Measurements from ENCODE around the gene CD4.

Gene CD4

DNA sequence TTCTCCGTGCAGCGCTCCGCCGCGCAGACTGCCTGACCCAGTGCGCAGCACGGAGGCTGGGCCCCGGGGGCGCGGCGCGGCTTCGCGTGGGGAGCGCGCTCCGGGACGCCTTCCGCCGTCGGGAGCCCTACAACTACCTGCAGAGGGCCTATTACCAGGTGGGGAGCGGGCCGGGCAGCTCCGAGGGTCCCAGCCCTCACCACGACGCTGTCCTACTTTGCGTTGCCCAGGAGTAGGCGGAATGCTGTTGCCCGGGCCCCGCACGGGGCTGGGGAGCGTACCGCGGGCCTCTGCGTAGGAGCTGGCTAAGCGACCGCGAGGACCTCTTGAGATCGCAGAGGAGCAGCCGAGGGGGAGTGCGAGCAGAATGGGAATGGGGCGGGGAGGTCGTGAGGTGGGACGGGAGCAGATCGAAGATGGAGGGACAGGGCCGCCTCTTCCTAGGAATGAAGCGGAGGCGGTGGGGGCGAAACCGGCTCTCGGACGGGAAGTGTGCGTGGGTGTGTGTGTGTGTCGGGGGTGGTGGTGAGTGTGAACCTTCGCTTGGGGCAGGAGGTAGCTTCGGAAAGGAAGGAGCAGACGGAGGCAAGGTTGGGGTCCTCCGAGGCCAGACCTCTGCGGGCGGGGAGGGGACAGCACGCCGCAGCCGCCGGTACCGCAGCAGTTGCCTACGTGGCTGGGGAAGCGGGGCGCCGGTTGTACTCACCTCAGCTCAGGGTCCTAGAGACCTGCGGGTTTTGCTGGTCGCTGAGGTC lies 39.6 kb downstream of the CD4 start:
- DNase-seq (ENCODE audit: low read depth): no peak

DNA sequence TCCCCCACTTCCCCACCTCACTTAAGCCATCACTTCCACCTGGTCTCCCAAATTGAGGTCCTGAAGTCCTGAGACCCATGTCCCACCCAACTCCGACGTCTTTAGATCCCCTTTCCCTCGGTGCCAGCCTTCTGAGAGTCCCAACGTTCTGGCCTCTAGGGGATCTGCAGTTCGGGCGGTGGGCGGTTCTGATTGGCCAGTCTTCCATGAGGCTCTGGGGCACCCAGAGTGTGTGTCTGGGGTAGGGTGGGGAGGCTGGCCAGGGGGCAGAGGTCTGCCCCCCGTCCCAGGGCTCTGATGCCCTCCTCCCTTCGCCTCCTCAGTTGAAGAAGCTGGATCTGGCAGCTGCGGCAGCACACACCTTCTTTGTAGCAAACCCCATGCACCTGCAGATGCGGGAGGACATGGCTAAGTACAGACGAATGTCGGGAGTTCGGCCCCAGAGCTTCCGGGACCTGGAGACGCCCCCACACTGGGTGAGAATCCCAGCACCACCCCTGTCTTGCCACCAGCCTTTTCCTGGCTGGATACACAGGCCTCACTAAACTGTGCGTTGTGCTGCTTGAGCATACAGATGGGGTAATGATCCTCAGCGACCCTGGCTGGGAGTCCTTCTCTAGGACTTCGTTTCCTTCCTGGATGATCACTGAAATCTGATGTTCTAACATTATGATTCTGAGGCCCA lies 40.4 kb downstream of the CD4 start:
- no peak for DNase-seq (ENCODE audit: low read depth)

DNA sequence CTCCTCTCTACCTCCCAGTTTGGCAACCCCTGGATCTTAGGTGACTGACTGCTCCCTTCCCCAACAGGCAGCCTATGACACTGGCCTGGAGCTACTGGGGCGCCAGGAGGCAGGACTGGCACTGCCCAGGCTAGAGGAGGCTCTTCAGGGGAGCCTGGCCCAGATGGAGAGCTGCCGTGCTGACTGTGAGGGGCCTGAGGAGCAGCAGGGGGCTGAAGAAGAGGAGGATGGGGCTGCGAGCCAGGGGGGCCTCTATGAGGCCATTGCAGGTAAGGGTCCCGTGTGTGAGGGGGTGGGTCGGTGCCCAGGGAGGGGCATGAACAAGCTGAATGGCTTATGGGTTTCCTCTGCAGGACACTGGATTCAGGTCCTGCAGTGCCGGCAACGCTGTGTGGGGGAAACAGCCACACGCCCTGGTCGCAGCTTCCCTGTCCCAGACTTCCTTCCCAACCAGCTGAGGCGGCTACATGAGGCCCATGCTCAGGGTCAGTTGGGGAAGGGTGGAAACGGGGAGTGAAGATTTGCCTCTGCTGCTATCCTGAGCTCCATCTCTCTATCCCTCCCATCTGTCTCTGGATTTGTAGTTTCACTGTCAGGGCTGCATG lies 41.1 kb downstream of the CD4 start:
- no peak for DNase-seq (ENCODE audit: low read depth)

DNA sequence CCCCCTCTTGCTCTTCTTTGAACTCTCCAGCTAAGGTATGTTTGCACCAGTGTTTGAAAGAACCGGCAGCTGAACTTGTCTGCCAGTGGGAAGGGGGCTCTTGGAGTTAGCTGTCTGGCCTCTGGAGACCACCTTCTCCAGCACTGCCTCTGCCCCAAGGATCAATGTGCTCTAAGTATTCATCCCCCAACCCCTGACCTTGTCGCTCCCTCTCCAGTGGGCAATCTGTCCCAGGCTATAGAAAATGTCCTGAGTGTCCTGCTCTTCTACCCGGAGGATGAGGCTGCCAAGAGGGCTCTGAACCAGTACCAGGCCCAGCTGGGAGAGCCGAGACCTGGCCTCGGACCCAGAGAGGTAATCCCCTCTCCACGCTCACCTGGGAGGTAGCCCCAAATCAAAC lies 41.7 kb downstream of the CD4 start:
- no peak for DNase-seq (ENCODE audit: low read depth)

DNA sequence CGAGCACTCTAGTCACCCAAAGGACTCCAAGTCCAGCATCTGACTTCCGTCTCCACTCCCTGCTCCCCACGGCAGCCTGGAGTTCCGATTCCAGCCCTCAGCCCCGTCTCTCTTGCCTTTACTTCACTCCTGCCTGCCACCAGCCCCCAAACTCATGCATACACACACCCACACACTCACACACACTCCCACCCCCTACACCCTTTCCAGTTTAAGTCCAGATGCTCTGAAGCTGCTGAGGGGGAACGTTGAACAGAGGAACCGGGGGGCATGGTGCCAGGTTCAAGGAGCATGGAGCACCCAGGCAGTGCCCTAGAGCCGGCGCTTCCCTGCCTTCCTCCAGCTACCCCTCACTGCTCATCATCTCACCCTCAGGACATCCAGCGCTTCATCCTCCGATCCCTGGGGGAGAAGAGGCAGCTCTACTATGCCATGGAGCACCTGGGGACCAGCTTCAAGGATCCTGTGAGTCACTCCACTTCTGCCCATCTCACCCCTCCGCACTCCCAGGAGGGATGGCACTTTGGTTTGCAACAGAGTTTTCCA lies 42.2 kb downstream of the CD4 start:
- DNase-seq (ENCODE audit: low read depth): no peak

DNA sequence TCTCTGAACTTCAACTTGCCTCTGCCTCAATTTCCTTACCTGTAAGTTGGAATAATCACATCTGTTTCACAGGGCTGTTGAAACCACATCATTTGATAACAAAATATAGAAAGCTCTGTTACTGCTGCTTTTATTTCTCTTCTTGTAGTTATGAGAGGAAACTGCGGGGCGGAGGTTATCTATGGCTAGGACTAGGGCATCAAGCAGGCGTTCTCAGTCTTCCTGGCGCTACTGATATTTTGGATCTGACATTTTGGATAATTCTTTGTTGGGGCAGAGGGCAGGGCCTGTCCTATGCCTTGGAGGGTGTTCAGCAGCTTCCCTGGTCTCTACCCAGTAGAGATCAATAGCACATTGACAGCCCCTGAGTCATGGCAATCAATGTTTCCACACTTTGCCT lies 42.8 kb downstream of the CD4 start:
- DNase-seq (ENCODE audit: low read depth): no peak

DNA sequence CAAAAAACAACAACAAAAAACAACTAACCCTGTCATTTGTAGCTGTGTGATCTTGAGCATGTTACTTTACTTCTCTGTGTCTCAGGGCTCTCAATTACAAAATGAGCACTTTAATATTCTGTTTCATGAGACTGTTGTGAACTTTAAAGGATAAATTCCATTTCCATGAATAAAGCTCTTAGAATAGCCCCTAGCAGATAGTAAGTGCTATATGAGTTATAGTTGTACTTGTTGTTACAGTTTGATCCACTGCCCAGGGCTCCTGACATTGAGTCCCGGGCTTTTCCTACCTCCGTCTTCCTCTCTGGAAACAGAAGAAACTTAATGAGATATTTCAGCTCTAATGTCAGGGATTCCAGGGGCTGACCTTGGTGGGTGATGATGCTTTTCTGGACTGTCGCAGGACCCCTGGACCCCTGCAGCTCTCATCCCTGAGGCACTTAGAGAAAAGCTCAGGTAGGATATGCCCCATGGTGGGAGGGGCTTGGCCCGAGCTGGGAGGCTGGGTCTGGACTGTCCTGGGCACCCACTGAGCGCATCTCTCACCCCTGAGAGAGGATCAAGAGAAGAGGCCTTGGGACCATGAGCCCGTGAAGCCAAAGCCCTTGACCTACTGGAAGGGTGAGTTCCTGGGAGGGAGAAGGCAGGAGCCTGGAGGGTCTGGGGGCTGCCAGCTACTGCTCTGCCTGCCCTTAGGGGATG lies 44.0 kb downstream of the CD4 start:
- DNase-seq (ENCODE audit: low read depth): no peak

DNA sequence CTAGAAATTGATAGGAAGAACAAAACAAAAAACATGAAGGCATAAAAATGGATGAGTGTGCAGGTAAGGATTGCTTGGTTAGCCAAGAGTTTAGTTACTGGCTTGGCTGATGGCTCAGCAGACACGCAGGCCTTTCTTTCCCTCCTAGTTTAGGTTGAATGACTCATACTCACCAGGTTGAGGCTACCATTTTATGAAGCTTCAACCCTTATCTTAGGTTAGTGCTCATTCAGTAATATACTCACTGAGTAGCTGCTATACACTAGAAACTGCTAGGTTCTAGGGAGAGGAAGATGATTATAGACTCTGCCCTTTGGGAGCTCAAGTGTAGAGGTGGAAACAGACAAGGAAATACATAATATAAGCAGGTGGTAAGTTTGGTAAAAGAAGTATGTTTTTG lies 44.9 kb downstream of the CD4 start:
- no peak for DNase-seq (ENCODE audit: low read depth)

DNA sequence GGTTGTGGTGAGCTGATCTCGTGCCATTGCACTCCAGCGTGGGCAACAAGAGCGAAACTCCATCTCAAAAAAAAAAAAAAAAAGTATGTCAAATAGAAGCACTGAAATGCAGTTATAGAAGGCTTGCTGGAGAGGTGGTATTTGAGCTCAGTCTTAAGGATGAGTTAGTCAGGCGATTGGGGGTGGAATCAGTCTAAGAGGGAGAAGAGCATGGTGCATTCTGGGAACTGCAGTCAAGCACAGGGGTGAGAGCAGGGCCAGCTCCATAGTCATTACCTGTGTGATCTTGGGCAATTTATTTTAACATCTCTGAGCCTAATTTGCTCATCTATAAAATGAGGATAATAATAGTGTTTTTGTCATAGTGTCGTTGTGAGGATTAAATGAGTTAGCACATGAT lies 45.5 kb downstream of the CD4 start:
- no peak for DNase-seq (ENCODE audit: low read depth)

DNA sequence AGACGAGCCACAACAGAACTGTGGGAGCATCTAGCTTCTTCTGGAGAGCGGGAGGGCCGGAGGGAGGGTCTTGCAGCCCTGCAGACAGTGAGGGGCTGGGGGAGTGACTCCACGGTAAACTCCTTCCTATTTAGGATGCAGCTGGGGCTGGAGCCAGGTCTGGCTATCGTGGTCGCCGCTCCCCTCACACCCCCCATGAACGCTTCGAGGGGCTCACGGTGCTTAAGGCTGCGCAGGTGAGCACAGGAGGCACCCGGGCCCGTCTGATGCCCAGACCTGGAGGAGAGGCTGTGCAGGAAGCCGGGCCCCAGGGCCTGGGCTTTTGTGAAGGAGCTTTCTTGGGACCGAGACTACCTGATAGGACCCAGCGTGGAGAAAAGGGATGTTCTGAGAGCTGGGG lies 47.5 kb downstream of the CD4 start:
- DNase-seq (ENCODE audit: low read depth): no peak

DNA sequence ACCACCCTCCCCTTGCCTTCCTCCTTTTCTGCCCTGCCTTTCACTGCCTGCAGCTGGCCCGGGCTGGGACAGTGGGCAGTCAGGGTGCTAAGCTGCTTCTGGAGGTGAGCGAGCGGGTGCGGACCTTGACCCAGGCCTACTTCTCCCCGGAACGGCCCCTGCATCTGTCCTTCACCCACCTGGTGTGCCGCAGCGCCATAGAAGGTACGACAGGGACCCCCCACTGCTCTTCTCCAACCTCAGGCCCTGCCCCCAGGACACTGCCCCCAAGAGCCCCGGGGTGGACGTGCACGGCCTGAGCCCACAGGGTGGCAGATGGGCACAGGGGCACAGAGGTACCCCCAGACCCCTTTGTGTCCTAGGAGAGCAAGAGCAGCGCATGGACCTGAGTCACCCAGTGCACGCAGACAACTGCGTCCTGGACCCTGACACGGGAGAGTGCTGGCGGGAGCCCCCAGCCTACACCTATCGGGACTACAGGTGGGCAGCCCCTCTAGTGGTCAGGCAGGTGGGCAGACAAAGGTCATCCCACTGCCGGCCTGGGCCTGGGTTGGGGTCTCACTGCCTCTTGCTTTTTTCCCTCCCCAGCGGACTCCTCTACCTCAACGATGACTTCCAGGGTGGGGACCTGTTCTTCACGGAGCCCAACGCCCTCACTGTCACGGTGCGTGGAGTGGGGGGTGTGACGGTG lies 48.2 kb downstream of the CD4 start:
- no peak for DNase-seq (ENCODE audit: low read depth)

DNA sequence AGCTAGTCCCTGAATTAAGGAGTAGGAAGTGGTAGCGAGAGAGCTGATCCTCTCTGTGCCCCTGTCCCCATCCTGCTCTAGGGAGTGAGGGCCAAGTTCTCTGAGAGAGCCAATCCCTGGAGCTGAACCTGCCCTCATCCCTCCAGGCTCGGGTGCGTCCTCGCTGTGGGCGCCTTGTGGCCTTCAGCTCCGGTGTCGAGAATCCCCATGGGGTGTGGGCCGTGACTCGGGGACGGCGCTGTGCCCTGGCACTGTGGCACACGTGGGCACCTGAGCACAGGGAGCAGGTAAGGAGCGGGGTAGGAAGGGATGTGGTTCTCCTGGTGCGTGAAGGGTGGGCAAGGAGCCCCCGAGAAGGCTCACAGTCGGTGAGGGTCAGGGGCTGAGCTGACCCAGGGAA lies 49.5 kb downstream of the CD4 start:
- DNase-seq (ENCODE audit: low read depth): no peak

DNA sequence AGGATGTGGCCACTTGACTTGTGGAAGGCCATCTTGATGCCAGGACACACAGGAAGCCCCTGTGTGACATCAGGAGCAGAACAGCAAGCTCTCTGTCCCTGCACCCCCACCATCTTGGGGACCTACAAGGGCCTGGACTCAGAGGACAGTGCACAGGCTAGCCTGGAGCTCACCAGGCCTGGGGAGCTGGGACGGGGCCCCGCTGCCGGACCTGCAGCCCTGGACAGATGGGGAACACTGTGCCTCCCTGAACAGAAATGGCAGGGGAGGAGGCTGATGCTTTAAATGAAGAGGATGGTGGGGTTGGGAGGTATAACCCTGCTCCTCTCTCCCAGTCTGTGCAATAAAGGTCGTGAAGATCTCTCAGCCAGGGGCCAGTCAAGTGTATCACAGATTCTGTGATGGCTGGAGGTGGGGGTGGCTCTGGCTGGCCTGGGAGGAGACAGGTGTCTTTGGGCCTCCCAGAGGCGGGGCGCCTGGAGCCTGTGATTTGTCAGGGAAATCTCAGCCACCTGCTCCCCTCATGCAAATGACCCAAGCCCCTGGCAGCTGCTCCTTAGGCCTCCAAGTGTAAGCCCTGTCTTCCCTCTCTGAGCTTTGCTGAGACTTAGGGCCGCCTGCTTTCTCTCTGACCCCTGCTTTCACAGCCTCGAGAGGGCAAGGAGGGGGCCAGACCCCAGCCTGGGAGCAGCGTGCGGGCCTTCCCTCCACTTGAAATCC lies 50.3 kb downstream of the CD4 start:
- DNase-seq (ENCODE audit: low read depth): no peak

DNA sequence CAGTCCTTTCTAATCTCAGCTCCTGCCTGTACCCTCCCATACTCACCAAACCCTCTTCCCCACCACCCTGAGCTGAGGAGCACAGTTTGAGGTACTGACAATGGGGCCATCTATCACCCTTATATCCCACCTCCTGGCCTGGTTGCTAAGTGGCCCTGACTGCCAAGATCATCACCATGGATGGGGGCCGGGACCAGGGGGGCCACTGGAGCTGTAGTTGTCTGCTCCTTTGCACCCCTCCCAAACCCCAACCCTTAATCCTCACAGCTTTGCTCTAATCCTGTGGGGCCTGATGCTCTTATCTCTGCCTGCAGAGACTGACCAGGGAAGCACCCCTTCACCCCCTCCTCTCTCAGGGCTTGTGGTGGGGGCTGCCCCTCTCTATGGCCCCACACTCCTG lies 51.0 kb downstream of the CD4 start:
- DNase-seq (ENCODE audit: low read depth): no peak

DNA sequence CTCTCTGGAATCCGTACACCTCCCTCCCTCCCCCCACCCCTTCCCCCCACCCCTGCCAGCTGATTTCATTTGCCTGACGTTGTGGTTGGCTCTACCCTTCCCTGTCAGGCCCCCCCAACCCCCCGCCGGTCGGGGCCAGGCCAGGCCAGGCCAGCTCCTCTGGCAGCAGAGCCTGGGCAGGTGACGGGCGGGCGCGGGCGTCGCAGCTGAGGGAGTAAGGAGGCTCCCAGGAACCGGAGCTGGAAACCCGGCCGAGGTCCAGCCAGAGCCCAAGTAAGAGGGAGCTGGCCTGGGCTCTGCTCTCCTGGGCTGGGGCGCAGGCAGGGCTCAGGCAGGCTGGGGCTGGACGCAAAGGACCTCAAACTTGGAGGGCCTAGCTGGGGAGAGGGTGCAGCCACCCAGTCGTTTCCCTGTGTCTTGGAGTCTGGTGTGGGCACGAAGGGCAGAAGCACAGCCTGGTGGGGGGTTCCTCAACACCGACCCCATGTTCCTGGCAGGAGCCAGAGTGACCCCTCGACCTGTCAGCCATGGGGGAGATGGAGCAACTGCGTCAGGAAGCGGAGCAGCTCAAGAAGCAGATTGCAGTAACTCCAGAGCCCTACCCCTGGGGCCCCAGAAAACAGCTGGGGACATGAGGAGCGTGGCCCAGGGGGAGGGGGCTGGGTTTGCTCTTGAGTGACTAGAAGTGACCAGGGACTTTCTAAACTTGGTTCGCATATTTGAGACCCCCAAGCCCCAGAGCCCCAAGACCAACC lies 51.6 kb downstream of the CD4 start, which contains the start of gene GNB3:
GNB3 (plus strand) TSS at position 165 of the 755 bp plus-strand sequence; CDS start at position 528, 363 bp downstream.
- no peak for DNase-seq (ENCODE audit: low read depth)

DNA sequence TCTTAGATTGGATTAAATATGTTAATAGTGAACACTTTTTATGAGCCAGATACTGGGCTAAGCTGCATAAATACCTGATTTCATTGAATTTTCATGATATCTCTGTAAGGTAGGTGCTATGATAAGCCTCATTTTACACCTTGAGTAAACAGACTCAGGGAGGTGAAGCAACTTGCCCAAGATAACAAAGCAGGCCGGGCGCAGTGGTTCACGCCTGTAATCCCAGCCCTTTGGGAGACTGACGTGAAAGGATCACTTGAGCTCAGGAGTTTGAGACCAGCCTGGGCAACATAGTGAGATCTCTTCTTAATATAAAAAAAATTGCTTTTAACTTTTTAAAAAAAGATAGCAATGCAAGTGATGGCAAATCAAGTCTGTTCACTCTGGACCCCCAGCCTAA lies 52.7 kb downstream of the CD4 start:
- DNase-seq (ENCODE audit: low read depth): no peak

DNA sequence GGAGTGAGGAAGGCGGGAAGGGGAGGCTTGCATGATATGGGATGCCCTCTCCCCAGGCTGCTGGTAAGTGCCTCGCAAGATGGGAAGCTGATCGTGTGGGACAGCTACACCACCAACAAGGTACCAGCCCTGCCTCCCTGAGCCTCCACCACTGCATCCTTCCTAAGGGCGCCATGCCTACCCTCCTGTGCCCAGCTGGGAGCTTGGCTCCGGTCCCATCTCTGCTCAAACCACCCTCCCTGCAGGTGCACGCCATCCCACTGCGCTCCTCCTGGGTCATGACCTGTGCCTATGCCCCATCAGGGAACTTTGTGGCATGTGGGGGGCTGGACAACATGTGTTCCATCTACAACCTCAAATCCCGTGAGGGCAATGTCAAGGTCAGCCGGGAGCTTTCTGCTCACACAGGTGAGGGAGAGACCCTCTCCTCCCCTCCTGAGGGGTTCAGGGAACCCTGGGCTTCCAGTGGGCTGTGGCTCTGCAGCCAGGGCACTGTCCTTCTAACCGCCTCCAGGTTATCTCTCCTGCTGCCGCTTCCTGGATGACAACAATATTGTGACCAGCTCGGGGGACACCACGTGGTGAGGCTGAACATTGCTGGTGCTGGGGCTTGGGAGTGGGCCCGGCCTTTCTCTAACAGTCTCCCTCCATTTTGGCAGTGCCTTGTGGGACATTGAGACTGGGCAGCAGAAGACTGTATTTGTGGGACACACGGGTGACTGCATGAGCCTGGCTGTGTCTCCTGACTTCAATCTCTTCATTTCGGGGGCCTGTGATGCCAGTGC lies 54.0 kb downstream of the CD4 start:
- no peak for DNase-seq (ENCODE audit: low read depth)

DNA sequence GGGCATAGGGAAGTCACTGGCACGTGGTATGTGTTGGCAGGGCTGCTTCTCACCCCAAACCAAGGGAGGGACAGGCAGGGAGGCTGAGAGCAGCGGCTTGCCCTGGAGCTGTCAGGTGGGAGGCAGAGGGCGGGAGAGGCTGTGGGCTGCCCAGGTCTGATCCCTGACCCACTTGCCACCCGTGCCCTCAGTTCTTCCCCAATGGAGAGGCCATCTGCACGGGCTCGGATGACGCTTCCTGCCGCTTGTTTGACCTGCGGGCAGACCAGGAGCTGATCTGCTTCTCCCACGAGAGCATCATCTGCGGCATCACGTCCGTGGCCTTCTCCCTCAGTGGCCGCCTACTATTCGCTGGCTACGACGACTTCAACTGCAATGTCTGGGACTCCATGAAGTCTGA lies 56.1 kb downstream of the CD4 start:
- DNase-seq (ENCODE audit: low read depth): no peak

DNA sequence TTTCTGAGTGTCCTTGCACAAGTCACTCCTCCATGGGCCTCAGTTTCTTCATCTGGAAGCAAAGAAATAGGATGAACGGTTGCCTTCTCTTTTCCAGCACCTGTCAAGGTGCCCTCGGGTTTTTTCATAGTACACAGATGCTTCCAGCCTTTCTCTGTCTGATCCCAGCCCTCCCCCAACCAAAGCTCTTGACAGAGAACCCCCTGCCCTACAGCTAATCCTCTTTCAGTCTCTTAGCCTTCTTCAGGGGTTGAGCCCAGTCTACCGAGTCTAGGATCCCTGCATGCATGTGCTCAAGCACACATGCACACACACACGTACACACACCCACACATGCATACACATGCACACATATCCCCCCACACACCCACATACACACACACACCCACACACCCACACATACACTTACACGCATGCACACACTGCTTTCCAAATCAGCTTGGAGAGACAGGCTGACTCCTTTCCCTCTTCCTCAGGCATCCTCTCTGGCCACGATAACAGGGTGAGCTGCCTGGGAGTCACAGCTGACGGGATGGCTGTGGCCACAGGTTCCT lies 57.1 kb downstream of the CD4 start:
- DNase-seq (ENCODE audit: low read depth): no peak
